Fibroblast of mammary gland (primary cell): Measurements from ENCODE around the gene GTPBP3.
A peak's percentile ranks its signal among the peaks of the same experiment; 100 is the strongest.

Experiments
- DNase-seq: peaks from one replicate; pipeline ENCODE4 v3.0.0-alpha.2; 2010; ENCODE audit warnings: low read depth
- H3K4me3 ChIP-seq: 2 replicates; pipeline ENCODE4 v1.5.1; 2011; ENCODE audit warnings: low read depth, mild to moderate bottlenecking, low read length, moderate library complexity; ENCODE audit not compliant: control insufficient read depth
- CTCF ChIP-seq: conservative IDR thresholded peaks from 2 replicates; pipeline ENCODE4 v1.5.1; 2011; ENCODE audit warnings: low read depth, low read length, inconsistent platforms; ENCODE audit not compliant: control insufficient read depth, insufficient read depth

The GTPBP3 gene

GRCh38 chr19:17333611-17334413 is 3.5 kb upstream of the GTPBP3 start:
- no peak for TF ChIP-seq CTCF
- peak; percentile 84 for DNase-seq
- peak overlapping the region; percentile 55 for H3K4me3 ChIP-seq

DNA sequence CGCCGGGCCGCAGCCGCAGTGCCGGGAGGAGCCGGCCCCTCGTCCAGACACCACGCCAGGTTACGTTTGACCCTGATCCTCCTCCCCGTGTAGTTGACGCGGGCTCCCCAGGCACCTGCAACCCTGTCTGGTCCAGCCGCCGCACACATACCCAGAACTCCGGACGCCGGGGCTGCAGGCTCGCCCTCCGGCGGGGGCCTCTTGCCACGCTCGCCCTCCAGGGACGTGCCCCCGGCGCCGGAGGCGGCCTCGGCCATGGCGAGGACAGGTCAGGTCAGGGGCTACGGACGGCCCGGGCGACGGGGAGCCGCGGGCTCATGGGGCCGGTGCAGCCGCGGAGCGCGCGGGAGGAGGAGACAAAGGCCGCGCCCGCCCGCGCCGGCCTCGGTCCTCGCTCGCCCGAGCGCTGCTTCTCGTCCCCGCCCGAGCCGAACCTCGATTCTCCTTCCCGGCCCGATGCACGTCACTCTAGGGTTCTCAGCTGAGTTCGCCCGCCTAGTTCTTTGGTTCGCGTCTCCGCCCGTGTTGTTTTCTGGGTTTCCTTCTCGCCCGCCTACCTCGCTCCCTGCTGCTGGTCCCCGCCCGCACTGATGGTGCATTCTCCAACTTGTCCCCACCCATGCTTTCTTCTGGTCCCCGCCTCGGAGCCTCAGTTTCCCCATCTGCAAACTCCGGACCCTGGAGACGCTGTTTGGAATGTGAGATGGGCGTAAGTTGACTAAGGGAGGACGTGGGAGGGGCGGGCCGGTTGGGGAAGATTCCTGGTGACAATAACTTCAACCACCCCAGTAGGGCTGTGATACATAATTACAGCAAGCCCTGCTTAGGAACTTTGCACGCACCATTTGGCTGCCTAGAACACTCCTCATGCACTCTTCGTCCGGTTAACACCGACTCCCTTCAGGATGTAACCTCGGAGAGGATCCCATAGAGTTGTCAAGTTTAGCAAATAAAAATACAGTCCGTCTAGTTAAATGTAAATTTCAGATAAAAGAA is 2.6 kb upstream of the GTPBP3 start, which contains the start of gene ANO8:
TSS of gene ANO8 (minus strand) at position 442 of the 996 bp plus-strand sequence. CDS start at position 257, 185 bp downstream.
- no peak for TF ChIP-seq CTCF
- DNase-seq: peak; percentile 99
- peak within 1 kb of the TSS; percentile 55 for H3K4me3 ChIP-seq

DNA sequence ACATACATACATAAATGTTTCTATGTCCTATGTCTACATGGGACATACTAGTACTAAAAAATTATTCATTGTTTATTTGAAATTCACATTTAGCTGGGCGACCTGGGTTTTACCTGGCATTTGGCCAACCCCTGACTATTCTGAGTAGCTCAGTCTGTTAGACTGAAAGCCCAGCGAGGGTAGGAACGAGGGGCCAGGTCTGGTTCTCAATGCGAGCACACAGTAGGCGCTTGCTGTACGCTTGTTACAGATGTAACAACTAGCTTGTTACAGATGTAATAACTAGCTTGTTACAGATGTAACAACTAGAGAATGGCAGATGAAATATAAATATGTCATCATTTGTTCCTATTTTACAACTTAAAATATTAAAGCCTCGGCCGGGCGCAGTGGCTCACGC is 1.8 kb upstream of the GTPBP3 start:
- DNase-seq: no peak
- no peak overlapping the region for H3K4me3 ChIP-seq
- TF ChIP-seq CTCF: no peak

DNA sequence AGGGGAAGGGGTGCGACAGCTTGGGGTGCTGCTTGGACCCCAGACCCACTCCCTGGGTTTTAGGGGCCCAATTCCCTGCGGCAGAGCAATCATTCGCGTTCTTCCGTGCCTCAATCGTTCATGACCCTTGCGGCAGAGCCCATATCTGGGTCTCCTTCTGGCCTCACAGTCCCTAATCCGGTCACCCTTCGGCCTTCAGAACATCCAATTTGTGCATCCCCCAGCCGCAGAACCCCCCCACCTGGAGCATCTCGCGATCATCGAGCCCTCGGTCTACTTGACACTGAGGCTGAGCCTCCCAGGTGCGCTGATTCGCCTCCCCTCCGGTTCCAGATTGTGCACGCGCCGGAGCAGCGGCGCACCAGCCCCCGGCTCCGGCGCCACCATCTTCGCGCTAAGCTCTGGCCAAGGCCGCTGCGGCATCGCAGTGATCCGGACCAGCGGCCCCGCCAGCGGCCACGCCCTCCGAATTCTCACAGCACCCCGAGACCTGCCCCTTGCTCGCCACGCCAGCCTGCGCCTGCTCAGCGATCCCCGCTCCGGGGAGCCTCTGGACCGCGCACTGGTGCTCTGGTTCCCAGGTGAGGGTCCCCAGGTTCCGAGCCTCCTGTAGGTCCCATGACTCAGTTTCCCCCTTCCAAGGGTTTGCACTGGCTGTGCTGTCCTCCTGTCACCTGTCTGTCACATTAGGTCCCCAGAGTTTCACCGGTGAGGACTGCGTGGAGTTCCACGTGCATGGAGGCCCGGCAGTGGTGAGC is 501 bp downstream of the GTPBP3 start:
- no peak for DNase-seq
- peak overlapping the region; percentile 95 for H3K4me3 ChIP-seq
- TF ChIP-seq CTCF: no peak

- peak overlapping the region; percentile 95 for H3K4me3 ChIP-seq
- no peak for TF ChIP-seq CTCF
- no peak for DNase-seq
These were observed 1.2 kb downstream of the GTPBP3 start for GRCh38 chr19:17338433-17339078.
